ENCODE measurements around the gene TCF4.

The TCF4 gene

DNA sequence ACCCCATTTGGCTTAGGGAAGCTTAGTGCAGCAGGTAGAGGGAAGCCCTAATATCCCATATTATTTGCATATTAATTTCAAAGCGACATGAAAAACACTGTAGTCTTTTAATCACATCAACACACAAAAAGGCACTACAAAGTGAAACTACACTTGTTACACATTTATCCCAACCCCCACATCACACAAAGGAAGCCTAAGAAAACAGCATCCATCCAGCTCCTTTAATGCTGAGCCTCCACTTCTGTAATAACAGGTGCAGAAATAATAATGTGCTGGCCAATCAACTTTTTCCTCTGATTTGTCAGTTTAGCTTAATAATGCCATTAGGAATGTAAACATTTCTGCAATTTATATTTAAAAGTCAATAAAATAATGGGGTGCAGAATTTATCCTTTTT lies 274.0 kb downstream of the TCF4 start:
- no peak for DNase-seq

DNA sequence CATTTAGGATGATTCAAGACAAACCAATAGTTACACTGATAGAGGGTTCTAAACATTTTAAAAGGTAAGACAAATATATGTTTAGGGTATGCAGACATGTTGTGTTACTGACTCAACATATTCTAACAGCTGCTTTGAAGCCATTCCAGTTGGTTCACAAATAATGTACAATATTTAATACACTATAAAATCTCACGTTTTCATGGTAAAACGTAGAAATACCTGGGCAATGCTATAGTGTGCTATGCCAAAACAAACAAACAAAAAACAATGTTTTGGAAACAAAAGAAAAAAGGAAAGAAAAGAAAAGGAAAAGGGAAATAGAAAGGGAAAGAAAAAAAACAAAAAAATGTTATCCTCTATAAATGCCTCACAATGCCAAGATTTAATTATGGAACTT lies 277.1 kb downstream of the TCF4 start:
- DNase-seq: no peak

DNA sequence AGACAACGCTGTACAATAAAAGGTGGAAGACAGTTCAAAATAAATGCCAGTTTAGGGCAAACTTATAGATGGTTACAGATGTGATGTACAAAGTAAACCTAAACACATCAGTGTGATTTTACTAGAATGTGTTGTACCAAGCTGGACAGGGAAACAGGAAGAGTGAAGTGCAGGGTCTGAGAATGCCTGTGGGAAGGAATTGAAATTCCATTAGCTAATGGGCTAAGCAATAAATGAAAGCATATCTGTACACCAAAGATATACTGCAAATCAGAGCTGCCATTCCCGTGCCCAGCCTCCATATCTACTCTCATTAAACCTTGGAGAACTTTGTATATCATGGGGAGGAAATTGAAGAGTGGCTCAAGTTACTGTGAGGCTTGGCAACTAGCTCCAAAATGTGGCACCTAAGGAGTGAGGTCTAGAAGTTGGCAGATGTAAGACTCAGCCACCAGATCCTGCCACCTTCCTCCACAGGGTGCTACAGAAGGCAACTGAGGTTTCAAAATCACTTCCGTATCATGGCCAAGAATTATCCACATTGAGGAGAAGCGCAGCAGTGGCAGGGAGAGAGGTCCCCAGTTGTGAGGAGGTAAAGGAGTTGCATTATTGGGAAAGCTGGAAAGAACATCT lies 277.8 kb downstream of the TCF4 start:
- DNase-seq: no peak

DNA sequence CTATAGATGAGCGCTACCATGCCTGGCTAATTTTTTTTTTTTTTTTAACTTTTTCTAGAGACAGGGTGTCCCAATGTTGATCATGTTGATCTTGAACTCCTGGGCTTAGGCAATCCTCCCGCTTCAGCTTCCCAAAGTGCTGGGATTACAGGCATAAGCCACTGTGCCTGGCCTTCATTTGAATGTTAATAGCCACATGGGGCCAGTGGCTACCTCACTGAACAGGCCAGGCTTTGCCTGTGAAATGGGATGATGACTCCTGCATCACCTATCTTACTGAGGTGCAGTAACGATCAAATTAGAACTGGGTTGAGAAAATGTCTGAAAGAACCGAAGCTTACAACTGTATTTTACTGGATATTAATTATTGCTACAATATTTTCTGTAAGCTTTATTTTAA lies 278.7 kb downstream of the TCF4 start:
- DNase-seq: no peak

DNA sequence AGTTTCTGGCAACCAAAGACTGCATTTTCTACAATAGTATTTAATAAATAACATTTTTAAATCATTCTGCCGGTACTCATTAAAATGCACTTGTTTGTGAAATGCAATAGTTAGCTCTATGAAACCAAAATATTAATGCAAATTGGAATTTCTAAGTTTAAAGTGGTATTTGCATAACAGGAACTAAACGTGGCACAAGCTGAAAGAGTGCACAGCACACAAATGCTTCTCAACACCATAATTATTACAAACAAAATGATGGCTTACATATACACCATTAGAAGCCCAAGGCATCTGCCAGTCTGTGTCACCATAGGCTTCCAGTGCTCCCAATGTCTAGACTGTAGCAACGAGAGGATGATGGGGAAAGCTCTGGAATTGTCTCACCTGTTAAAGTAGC lies 280.5 kb downstream of the TCF4 start:
- no peak for DNase-seq

DNA sequence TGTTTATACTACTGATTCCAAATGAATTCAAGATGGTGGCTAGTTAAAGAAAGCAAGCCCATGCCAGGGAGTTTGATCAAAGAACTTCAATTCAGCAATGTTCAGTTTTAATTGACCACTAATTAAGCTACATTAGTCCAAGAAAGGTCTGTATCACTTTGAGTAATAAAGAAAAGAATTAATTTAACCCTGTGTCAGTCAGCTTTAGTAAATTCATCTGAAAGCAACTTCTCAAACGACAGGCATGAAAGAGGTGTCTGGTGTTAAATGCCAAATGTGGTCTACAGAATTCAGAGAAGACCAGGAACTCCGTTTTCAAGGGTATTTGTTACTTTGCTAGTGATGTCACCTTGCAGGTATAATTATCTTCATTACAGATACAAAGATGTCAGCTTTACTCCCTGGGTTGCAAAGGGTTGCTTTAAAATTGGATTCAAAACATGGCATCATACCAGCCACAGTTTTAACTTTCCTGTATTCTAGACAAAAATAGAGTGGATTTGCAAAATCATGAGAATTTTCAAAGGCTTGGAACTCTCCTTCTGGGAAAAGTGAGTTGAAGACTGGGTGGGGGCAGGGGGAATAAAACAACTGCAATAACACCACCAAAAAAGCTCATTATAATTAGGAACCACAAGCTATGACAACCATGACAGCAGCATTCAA lies 281.5 kb downstream of the TCF4 start:
- DNase-seq: no peak

DNA sequence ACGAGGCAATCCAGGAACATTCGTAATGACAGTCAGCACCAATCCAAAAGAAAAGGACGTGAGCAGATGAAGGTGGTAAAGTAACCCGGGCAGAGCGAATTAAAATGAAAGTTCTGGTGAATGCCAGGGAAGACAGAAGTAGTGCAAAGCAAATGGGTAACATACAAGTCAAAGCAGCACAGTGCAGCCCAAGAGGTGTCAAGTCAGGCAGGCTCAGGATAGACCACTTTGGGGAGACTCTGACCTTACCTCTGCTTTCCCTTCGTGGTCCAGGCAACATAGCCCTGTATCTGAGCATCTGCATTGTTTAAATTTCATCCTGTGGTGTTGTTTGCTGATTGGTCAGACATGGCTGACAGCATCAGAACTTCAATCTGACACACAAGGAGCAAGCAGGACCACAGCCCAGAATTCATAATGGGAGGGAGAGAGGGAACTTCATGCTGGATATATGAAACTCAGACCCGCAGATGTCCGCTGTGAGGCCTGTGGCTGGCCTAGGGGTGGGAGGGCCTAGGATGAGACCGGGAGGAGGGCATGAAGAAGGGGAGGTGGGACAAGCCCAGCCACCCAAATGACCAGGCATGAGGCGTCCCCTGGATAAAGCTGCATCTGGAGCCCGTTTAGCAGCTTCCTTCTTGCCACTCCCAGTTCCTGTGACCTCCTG lies 285.7 kb downstream of the TCF4 start:
- DNase-seq: no peak

DNA sequence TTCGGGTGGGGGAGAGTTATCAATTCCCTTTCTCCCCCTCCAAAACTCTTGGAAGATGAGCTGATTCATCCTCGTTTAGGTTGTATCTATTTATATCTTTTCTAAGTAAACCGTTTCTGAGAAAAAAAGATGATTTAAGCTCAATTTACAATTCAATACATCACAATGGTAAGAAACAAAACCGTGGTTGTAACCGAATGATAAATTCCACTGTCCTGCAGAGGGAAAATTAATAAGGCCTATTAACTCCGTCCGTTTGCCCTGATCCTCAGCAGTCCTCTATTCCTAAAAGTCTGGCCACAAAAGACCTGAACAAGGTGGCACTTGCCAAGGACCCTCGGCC lies 286.2 kb downstream of the TCF4 start:
- DNase-seq: no peak

DNA sequence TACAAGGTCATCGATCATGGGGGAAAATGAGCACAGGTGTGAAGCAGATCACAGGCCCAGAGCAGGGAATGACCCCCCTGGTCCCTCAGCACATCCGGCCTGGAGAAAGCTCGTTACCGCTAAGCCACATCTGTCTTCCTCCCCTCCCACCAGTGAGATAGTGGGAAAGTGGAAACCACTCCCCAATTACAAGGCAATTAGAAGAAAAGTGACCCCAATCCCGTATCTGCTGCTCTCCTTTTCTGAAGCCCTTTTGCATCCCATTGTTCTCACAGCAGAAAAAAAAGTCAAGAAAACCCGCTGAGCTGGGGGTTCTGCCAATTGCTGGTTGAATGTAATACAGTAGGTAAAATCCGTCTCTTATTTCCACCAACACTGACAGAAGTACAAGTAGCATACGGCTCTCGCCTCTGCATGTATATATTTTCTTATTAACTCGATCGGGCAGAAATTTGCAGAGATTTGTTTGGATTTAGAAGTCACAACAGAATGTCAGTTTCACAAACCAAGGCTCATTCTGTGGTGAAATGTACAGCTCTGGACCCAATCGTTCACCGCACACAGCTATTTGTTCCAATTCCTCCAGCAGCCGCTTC lies 287.0 kb downstream of the TCF4 start:
- no peak for DNase-seq

DNA sequence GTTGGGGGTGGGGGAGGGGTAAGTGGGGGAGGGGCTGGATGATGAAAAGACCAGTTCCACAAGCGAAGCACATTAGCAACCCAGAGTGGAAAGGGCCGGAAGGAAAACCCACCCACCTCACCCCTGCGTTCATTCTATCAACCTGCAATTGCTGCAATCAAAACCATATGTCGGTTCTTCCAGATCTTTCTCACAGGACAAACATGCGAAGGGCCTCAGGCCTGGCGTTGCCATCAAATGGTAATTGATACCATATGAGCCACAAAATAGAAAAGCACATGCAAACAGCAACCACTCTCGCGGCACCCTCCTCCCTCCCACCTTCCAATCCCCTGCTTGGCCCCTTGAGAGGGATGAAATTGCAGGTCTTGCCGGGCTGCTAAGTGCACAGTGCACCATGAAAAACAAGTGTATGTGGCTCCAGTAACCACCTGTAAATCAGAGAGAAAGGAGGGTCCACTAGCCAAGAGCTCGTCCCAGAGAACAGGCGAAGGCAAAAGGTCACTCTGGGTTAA lies 287.5 kb downstream of the TCF4 start:
- DNase-seq: no peak

DNA sequence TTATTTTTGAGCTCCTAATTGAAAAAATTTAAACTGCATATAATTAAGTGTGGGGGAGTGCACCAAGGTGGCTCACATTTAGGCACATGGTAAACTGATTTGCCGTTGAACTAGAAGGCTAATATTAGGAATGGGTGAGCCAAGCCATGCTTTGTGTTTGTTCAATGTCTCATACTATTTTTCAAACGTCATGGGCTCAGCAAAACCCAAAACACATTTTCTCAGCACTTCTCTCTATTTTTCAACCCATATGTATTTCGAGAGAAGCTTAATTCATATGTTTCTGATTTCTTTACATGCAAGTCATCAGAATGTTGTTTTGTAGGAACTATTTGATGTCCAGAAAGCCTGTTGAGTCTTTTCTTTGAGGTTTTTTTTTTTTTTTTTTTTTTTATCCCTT lies 291.2 kb downstream of the TCF4 start:
- no peak for DNase-seq

DNA sequence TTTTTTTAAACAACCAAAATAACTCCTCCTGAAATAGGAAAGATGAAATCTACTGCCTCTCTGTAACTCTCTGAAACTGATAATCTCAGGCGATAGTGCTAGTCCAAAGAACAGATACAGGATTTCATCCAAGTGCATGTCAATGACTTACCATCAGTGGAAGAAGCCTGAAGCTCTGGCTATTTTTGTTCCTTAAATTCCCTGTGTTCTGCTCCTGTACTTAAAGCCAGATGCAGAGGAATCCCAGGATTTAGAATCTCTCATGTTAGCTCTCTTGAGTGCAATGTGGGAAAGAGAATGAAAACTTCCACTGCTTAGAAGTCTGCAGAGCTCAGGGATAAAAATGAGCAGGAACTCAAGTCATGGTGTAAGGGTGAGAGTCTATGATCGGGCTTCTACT lies 291.9 kb downstream of the TCF4 start:
- DNase-seq: no peak

DNA sequence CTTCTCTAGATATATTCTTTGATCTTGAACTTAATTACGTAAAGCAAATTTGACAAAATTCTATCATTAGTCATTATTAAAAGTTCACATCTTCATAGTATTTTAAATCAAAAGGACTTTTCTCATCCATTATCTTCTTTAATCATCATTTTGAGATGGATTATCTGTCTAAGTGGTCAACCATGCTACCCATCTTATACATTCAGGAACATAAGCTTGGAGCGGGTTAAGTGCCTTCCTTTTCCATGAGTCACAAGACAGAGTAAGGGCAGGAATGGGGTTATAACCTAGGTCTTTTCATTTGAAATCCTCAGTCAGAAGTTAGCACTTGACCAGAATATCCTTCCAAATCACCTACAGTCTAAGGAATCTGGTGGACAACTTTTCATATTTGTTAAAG lies 297.1 kb downstream of the TCF4 start:
- DNase-seq: no peak

DNA sequence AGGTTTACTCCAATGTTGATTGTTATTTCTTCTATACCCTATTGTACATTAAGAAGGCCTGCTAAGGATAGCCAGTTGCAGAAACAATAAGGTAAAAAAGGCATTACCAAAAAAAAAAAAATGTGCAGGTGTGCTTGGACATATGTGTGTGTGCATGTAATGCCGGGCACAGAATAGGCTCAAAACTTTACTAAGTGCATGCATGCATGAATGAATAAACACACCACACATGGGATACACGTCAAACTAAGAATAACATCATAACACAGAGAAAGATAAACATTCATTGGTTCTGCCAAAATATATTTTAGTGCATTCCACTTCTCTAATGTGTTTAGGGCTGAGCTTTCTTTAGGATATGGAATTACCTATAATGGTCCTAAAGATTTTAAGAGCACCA lies 298.2 kb downstream of the TCF4 start:
- no peak for DNase-seq

DNA sequence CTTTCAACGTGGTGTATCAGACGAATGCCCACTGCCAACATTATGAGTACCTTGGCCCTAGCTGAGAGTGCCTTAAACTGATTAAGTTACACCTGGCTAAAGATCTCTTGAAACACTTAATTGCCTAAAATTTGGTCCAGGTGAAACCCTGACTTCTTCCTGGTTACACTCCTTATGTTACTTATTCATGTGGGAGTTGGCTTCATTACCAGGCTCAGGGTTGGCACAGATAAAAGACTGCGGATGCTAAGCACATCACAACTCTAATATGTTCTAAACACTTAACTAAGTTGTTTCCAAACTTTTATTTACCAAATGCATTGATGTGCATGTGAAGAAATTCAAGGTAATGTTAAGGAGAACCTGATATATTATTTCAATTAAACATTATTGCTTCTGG lies 298.9 kb downstream of the TCF4 start:
- no peak for DNase-seq

DNA sequence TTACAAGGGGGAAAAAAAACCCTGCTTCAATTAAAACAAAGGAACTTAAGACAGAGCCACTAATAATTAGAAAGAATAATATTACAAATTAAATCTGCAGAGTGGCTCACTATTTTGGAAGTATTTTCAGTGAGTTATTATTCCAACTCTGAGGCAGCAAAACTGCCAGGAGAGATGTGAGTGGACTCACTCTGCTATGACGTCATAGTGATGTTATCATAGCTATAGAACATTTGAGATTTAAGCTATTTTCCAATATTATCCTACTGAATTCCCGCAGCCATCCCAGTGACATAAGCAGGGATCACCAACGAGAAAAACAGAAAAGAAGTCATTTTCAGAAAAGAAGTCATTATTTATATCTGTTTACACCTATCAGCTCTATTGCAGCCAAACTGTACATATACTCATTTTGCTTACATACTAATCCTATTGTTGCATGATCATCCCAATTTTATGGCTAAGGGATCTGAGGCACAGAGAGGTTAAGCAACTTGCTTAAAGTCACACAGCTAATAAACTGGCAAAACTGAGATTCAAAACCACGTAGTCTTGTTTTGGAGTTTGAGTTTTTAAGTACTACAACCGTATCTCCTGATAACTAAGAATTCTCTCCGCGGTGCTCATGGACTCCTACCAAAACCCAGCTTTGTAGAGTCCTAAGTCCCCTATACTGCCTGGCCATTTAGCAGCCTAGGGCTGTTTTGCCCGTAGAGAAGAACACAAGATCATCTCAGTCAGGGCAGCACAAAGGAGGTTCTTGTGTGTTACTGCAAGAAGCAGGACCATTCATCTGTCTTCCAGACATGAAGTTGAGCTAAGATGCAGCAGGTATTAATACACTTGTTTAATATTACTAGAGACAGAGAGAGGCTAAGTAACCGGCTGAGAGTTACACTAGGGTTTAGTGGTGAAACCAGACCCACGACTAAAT lies 299.8 kb downstream of the TCF4 start:
- no peak for DNase-seq

DNA sequence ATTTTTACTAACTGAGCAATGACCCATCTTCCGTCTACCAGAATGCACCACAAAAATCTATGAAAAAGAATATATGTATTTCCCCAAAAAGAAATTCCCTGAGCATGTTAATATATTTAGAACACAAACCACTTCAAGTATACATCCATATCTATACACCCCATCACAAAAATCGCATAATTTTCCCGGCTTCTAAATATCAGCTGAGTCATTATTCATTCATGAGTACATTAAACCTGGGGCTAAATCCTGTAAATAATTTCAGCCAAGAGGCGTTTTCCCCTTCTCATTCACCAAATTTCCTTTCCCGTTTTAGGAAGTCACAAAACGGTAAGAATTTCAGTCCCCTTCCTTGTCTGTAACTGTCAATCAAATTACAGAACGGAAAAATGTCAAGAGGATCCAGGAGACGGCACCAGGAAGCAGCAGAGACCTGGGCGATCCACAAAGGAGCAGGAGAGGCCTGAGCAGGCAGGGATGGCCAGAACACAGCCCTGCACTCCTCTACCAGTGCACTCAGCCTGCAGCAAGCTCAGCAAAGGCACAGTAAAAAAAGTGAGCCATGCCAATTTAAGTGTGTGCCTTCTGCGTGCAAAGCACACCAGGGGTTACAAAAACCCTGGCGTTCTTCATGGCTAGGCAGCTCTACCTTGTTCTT lies 300.7 kb downstream of the TCF4 start:
- DNase-seq: no peak

DNA sequence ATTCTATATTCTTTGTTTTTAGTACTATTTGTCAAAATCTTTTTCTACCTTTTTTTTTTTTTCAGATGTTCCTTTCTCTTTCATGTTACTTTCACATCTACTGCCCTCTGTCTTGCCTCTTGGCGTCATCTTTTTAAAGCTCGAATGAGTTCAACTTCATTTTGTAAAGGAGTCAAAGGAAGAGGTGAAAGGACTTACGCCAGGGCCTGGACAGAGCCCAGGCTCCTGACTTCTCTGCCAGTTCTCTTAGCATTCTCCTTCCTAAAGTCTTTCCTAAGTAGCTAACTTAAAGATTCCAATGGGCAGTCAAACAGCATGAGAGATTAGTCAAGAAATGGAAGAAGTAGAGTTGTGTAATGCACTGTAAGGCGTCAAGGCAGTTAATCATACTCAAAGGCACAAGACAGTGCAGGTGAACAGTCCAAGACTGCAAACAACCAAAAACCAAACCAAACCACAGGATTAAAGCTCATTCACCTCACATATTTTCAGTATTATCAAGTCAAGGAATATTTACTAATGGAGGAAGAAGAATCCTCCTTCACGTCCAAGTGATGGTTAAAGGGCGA lies 301.7 kb downstream of the TCF4 start:
- no peak for DNase-seq

DNA sequence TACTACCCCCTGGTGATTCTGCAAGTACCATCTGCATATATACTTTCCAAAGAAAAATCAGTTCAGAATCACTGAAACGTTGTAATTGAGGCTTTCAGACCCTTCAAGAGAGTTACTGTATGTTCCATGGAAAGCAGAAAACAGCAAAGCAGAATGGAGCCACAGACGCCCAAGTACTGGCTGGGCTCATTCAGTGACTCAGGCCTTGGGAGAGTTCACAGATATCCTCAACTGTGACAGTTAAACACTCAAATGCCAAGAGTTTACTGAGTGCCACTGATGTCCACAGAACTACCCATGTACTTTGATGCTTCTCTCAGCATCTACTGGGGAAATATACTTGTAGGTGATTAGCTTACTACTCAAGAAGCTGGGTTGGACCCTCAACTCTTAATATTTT lies 303.4 kb downstream of the TCF4 start:
- no peak for DNase-seq

DNA sequence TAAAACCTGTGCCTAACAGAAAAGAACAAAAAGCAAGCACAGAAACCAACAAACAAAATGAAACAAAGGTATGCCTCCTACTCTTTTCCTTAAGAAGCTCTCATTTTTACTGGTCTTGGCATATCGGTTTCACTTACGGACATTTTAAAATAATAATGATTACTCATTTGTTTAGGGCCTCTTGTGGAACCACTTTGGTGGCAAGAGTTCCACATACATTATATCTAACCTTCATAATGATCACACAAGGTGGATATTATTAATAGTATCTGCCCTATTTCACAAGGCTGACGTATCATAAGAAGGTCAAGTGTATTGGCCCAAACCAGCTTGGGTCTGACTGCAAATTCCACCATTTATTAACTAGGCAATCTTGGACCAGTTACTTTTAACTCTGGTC lies 304.7 kb downstream of the TCF4 start:
- no peak for DNase-seq

DNA sequence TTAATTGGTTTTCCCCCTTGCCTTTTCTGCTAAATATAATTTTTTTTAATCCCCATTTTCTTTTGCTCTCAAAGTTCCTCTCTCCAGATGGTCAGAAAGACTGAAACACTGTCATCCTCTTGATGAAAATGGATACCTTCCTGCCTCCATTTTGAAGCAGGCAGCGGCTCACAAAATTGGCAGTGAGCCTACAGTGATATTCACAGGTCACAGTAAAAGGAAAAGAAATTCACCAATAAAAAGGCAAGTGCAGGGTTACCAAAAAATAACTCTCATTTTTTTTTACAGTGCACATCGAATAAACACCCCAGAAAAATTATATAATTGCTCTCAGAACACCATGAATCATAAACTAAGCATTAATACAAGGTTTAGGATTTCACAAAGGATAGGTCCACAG lies 307.5 kb downstream of the TCF4 start:
- no peak for DNase-seq

All from inflammatory macrophage treated with lipopolysaccharide for 1 hour (primary cell).